NCI-H2107 treated with DMSO at 0.1 percent for 48 hours (cell line): ENCODE results near the gene EEF1A1.
"Not testable (repeated sequence)": the region's sequence is repeated elsewhere in the genome, so short reads cannot be mapped to it uniquely, and the experiment has no call there.

Experiments used
- DNase-seq: peaks from one replicate; lab custom pipeline; 2025; ENCODE audit not compliant: unreplicated experiment; lab: John Stamatoyannopoulos, UW

EEF1A1 gene

DNA sequence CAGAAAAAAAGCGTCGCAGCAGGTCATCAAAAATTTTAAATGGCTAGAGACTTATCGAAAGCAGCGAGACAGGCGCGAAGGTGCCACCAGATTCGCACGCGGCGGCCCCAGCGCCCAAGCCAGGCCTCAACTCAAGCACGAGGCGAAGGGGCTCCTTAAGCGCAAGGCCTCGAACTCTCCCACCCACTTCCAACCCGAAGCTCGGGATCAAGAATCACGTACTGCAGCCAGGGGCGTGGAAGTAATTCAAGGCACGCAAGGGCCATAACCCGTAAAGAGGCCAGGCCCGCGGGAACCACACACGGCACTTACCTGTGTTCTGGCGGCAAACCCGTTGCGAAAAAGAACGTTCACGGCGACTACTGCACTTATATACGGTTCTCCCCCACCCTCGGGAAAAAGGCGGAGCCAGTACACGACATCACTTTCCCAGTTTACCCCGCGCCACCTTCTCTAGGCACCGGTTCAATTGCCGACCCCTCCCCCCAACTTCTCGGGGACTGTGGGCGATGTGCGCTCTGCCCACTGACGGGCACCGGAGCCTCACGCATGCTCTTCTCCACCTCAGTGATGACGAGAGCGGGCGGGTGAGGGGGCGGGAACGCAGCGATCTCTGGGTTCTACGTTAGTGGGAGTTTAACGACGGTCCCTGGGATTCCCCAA is at the start of gene EEF1A1:
EEF1A1 (minus strand) TSS at position 345 of the 663 bp plus-strand sequence. CDS start 1,006 bp downstream, outside the sequence.
- DNase-seq, result peak; percentile 97

DNA sequence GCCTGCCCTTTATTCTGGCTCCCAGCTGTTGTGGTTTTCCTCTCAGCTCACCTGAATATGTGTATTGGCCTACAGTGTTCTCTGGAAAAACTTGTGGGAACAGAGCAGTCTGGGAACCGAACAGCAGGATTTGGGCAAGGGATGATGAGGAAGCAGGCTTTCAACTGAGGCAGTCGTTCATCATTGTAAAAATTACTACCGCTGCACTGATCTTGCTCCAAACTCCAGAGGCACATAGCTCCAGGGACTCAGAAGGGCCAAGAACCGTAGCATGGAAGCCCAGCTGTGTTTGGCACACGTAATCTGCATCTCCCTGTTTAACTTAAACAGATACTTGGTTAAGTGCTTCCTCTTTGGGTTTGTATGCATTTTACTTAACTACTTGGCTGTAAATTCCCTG is 48.3 kb upstream of the EEF1A1 start:
- no peak for DNase-seq

DNA sequence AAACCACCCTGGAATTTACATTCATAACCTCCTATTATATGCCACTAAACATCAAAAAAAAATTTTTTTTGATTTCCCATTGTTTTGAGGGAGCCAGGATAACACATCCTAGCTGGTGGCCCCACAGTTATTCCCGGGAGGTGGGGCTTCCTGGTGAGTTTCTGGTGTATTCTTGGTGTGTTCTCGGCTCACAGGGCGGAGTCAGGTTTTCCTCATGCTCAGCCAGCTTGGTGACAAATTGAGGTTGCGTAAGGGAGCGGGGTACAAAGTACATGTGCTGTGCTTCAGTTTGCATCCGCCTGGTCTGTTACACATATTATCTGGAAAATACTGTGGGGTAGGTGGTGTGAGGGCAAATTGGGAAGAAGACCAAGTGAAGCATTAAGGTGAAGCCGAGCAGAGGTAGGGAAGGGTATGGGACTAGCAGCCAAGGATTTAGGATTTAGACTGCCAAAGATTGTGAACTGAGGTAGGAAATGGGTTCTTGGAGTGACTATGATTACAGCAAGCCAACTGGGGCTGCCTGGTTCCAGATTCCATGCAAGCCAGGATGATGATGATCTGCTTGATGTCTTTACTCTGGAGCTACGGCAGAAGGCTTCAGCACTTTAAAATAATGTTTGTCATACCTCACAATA is 46.2 kb upstream of the EEF1A1 start:
- no peak for DNase-seq

DNA sequence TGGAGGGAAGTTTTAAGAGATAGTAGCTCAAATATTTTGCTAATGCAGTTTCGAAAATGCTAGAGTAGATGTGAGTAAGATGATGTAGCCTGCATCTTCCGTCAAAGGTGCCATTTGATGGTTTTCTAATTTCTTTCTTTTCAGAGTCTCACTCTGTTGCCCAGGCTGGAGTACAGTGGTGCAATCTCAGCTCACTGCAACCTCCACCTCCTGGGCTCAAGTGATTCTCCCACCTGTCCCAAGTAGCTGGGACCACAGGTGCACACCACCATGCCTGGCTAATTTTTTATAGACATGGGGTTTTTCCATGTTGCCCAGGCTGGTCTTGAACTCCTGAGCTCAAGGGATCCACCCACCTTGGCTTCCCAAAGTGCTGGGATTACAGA is 45.6 kb upstream of the EEF1A1 start:
- DNase-seq, result not testable (repeated sequence)

GRCh38 chr6:73565767-73566485 is 45.1 kb upstream of the EEF1A1 start:
- no peak for DNase-seq

GRCh38 chr6:73564578-73565345 is 43.9 kb upstream of the EEF1A1 start:
- no peak for DNase-seq

GRCh38 chr6:73562558-73562957 is 41.7 kb upstream of the EEF1A1 start:
- DNase-seq, result no peak

DNA sequence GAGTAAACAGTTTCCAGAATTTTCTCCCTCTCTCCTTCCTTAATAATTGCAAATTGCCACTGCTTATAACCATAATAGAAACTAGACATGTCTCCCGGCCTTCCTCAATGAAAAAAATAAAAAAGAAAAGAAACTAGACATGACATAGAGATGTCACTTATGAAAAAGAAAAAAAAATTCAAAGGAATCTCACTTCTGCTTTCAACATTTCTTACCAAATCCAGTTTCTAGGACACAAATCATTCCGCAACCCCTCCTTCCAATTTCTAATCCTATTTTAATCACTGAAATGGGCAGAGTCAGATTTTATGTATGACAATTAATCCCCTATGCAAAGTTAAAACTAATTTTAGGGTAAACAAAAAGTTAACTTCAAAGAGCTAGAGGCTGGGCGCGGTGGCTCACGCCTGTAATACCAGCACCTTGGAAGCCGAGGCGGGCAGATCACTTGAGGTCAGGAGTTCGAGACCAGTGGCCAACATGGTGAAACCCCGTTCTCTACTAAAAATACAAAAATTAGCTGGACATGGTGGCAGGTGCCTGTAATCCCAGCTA is 40.1 kb upstream of the EEF1A1 start:
- no peak for DNase-seq

GRCh38 chr6:73560182-73560732 is 39.4 kb upstream of the EEF1A1 start:
- DNase-seq, result no peak

GRCh38 chr6:73559399-73559794 is 38.6 kb upstream of the EEF1A1 start:
- DNase-seq, result not testable (repeated sequence)

DNA sequence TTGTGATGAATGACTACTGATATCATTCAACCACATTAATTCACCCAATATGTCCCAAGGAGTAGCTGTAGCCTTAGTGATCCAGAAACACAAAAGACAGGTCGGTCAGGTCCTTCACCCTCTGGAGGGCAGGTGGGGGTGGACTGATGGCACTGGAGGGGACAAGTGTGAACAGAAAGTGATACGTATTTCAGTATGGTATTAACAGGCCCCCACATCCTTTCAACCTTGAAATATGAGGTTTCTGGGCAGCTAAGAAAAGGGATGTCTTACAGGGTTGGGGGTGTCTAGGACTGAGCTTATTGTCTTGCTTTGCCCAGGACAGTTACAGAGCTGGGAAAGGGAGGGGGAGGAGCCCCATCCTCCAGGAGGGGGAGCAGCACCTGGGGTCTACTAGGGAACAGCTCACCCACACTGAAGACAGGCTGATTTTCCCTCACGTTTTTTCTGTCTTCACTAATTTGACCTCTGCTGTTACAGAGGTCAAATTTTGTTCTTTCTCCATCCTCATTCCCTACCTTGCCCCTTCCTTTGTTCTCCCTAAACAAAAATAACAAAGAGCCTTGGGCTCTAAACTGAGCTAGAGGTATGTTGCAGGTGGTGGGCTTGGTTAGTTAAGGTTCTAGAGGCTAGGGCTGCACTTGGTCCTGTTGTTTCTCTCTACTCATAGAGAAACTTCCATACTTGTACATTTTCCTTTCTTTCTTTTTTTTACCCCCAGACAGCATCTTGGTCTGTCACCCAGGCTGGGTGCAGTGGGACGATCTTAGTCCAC is 38.0 kb upstream of the EEF1A1 start:
- DNase-seq, result no peak

GRCh38 chr6:73556836-73557235 is 36.0 kb upstream of the EEF1A1 start:
- DNase-seq, result no peak

- DNase-seq, result not testable (repeated sequence)
Measured at GRCh38 chr6:73555380-73555949, 34.6 kb upstream of the EEF1A1 start.

GRCh38 chr6:73551115-73551514 is 30.3 kb upstream of the EEF1A1 start:
- DNase-seq, result not testable (repeated sequence)

DNA sequence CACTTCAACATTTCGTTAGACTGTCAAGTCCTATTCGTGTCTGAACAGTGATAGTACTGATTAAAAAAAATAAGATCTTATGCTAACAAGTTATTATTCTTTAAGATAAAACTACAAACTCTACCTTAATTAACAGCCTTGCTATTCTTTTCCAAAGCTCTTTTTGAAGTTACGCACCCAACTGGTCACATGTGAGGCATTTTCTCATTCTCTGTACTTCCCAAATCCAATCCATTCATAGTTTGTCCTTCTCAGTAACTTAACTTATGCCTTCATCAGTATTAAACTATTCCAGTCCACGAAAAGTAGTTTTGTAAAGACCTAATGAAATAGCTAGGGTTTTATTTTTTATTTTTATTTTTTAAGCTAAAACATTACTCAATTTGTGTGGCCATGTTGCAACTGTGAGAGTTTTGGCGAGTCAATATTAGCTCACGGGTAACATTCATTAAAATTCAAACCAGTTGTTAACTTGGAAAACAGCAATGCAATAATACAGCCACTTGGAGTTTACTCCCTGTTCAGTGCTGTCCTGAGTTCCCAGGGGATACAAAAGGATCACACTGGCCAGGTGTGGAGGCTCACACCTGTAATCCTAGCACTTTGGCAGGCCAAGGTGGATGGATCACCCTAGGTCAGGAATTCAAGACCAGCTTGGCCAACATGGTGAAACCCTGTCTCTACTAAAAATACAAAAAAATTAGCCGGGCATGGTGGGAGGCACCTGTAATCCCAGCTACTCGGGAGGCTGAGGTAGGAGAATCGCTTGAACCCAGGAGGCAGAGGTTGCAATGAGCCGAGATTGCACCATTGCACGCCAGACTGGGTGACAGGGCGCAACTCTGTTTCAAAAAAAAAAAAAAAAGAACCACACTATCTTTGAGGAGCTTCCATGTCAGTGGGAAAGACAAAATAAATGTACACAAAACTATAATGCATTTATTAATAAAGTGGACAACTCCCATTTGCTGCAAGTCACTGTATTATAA is 27.9 kb upstream of the EEF1A1 start:
- DNase-seq, result no peak

DNA sequence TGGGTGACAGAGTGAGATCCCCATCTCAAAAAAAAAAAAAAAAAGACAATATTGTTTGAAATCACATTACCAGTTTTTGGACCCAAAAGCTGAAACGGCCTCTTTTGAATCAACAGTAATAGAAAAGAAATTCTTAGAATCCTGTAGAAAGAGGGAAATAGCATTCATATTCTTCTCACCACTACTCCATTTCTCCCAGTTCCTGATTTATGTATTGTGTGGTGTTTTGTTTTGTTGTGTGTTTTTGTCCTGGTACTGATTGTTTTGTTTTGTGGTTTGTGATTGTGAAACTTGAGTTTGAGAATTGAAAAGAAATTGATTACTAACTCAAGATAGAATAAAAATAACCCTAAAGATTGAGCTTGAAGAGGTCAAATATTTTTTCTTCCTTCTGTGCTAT is 26.2 kb upstream of the EEF1A1 start:
- DNase-seq, result no peak

DNA sequence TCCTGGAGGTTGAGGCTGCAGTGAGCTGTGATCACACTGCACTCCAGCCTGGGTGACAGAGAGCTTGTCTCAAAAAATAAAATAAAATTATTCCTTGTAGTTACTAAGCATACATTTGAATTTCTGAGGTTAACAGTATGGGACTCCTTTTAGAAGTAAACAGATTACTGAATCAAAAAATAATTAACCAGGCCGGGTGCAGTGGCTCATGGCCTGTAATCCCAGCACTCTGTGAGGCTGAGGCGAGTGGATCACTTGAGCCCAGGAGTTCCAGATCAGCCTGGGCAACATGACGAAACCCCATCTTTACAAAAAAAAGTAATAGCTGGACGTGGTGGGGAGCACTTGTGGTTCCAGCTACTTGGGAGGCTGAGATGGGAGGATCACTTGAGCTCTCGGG is 22.1 kb upstream of the EEF1A1 start:
- no peak for DNase-seq

GRCh38 chr6:73542481-73542880 is 21.6 kb upstream of the EEF1A1 start:
- DNase-seq, result not testable (repeated sequence)
